Neural cell (in vitro differentiated cells): ENCODE data around the gene ELN. TPM values are rescaled to one million over a fixed set of nuclear protein-coding genes. Genes with fewer than 3 reads are reported as not detected.

Experiments
- H2AFZ ChIP-seq: fragments of 200-600, 300-800 bp; sonication (generic), shearing (Covaris generic); 2 replicates; pipeline ENCODE4 v1.6.0; 2014; ENCODE audit warnings: low read depth, mild to moderate bottlenecking, antibody characterized with exemption, low read length, moderate library complexity
- H3F3A ChIP-seq: fragments of 200-600 bp; shearing (Covaris generic); 2 replicates; pipeline ENCODE4 v1.6.1; 2016; ENCODE audit warnings: mild to moderate bottlenecking, moderate library complexity, mixed read lengths, antibody characterized with exemption, low read length; ENCODE audit not compliant: insufficient read depth, poor library complexity, severe bottlenecking
- H3K27ac ChIP-seq: fragments of 200-600, 300-800 bp; sonication (generic), shearing (Covaris generic); 2 replicates; pipeline ENCODE4 v1.5.1; 2014; ENCODE audit warnings: mild to moderate bottlenecking, low read length, moderate library complexity
- H3K27me3 ChIP-seq: fragments of 300-800, 200-600 bp; sonication (generic), shearing (Covaris generic); 2 replicates; pipeline ENCODE4 v1.6.0; 2014; ENCODE audit warnings: mild to moderate bottlenecking, low read depth, low read length, moderate library complexity; ENCODE audit not compliant: insufficient read depth
- H3K36me3 ChIP-seq: fragments of 300-800, 200-600 bp; sonication (generic), shearing (Covaris generic); 2 replicates; pipeline ENCODE4 v1.5.1; 2014; ENCODE audit warnings: mild to moderate bottlenecking, antibody characterized with exemption, low read length, moderate library complexity; ENCODE audit not compliant: insufficient read depth
- H3K4me2 ChIP-seq: fragments of 300-800, 200-600 bp; sonication (generic), shearing (Covaris generic); 2 replicates; pipeline ENCODE4 v1.6.0; 2014; ENCODE audit warnings: mild to moderate bottlenecking, low read length
- H3K4me3 ChIP-seq: fragments of 300-800, 200-600 bp; sonication (generic), shearing (Covaris generic); 2 replicates; pipeline ENCODE4 v1.5.1; 2014; ENCODE audit warnings: mild to moderate bottlenecking, low read length, moderate library complexity
- H3K79me2 ChIP-seq: fragments of 200-600 bp; shearing (Covaris generic); replicated peaks from 2 replicates; pipeline ENCODE4 v1.6.0; 2014; ENCODE audit warnings: mild to moderate bottlenecking, low read length, moderate library complexity; ENCODE audit not compliant: insufficient read depth
- H3K9ac ChIP-seq: fragments of 300-800, 200-600 bp; sonication (generic), shearing (Covaris generic); 2 replicates; pipeline ENCODE4 v1.6.1; 2016; ENCODE audit warnings: mild to moderate bottlenecking, low read length, mixed read lengths
- H3K9me2 ChIP-seq: fragments of 200-600 bp; shearing (Covaris generic); 2 replicates; pipeline ENCODE4 v1.6.1; 2016; ENCODE audit warnings: mild to moderate bottlenecking, low read length, mixed read lengths; ENCODE audit not compliant: insufficient read depth
- H3K9me3 ChIP-seq: fragments of 200-600, 300-800 bp; sonication (generic), shearing (Covaris generic); 2 replicates; pipeline ENCODE4 v1.6.1; 2016; ENCODE audit warnings: mild to moderate bottlenecking, mixed run types, low read length, moderate library complexity, mixed read lengths
- H4K20me1 ChIP-seq: fragments of 200-600 bp; shearing (Covaris generic); 2 replicates; pipeline ENCODE4 v1.6.1; 2016; ENCODE audit warnings: mild to moderate bottlenecking, mixed run types; ENCODE audit not compliant: insufficient read depth
- CTCF ChIP-seq: fragments of 450-650 bp; IDR thresholded peaks from 2 replicates; pipeline ENCODE4 v1.5.1; 2014; ENCODE audit warnings: antibody characterized with exemption, mild to moderate bottlenecking, moderate library complexity; ENCODE audit not compliant: poor library complexity, severe bottlenecking
- EP300 ChIP-seq: fragments of 450-650 bp; conservative IDR thresholded peaks from 2 replicates; pipeline ENCODE4 v1.6.1; 2014; ENCODE audit warnings: antibody characterized with exemption, mild to moderate bottlenecking, moderate library complexity; ENCODE audit not compliant: poor library complexity, severe bottlenecking
- EZH2 ChIP-seq: fragments of 200-600, 300-800 bp; shearing (Covaris generic), sonication (generic); IDR thresholded peaks from 2 replicates; pipeline ENCODE4 v1.6.1; 2014; ENCODE audit warnings: antibody characterized with exemption, low read length, borderline replicate concordance, mild to moderate bottlenecking; ENCODE audit not compliant: insufficient read depth, poor library complexity, severe bottlenecking
- MXI1 ChIP-seq: fragments of 450-650 bp; conservative IDR thresholded peaks from 2 replicates; pipeline ENCODE4 v1.6.1; 2014; ENCODE audit warnings: antibody characterized with exemption, mild to moderate bottlenecking; ENCODE audit not compliant: poor library complexity, severe bottlenecking
- POLR2AphosphoS5 ChIP-seq: IDR thresholded peaks from 2 replicates; pipeline ENCODE4 v1.6.1; 2012
- RAD21 ChIP-seq: fragments of 450-650 bp; conservative IDR thresholded peaks from 2 replicates; pipeline ENCODE4 v1.6.1; 2014; ENCODE audit warnings: antibody characterized with exemption, mild to moderate bottlenecking, moderate library complexity
- REST ChIP-seq: IDR thresholded peaks from 2 replicates; pipeline ENCODE4 v1.6.1; 2012; ENCODE audit warnings: borderline replicate concordance
- SMC3 ChIP-seq: fragments of 450-650 bp; conservative IDR thresholded peaks from 2 replicates; pipeline ENCODE4 v1.6.1; 2014; ENCODE audit warnings: antibody characterized with exemption, mild to moderate bottlenecking, moderate library complexity; ENCODE audit not compliant: poor library complexity
- TAF1 ChIP-seq: IDR thresholded peaks from 2 replicates; pipeline ENCODE4 v1.6.1; 2012; ENCODE audit warnings: low read depth
- polyA plus RNA-seq: library from polyadenylated mRNA; depleted of rRNA; stranded (reverse); fragments of >200 nt; gene quantifications from 2 replicates; pipeline ENCODE4 v1.2.3, GENCODE V29; 2014

Gene ELN
- polyA plus RNA-seq, 1 donor from 2014 or later = not detected

GRCh38 chr7:74038194-74038961, 10.4 kb downstream of the ELN start:
- Histone ChIP-seq H3K9me2 (no peaks in the 10 kb centered on the region), H3K36me3 (no peaks in the 10 kb centered on the region), H3F3A (no peaks in the 10 kb centered on the region), H2AFZ (no peak overlapping the region), H3K27ac (no peak overlapping the region), H3K27me3 (no peaks in the 10 kb centered on the region), H3K9me3 (no peaks in the 10 kb centered on the region), H4K20me1 (no peaks in the 10 kb centered on the region), H3K9ac (no peak overlapping the region), H3K4me2 (no peak overlapping the region), H3K79me2 (no peaks in the 10 kb centered on the region), H3K4me3 (no peak overlapping the region)
- TF ChIP-seq EP300 = no peak

GRCh38 chr7:74039337-74039736, 11.4 kb downstream of the ELN start:
- H3K9ac ChIP-seq = no peak overlapping the region
- no peak overlapping the region for H3K4me2 ChIP-seq
- no peaks in the 10 kb centered on the region for H3K79me2 ChIP-seq
- H3K9me3 ChIP-seq = no peaks in the 10 kb centered on the region
- TF ChIP-seq TAF1 = no peak
- TF ChIP-seq RAD21 = no peak
- TF ChIP-seq REST = no peak
- TF ChIP-seq EP300 = no peak
- no peak for TF ChIP-seq POLR2AphosphoS5
- no peak for TF ChIP-seq MXI1
- TF ChIP-seq CTCF = no peak
- TF ChIP-seq SMC3 = no peak
- no peak for TF ChIP-seq EZH2
- no peak overlapping the region for H2AFZ ChIP-seq
- H3F3A ChIP-seq = no peaks in the 10 kb centered on the region
- H3K36me3 ChIP-seq = no peaks in the 10 kb centered on the region
- H4K20me1 ChIP-seq = no peaks in the 10 kb centered on the region
- no peak overlapping the region for H3K4me3 ChIP-seq
- no peaks in the 10 kb centered on the region for H3K9me2 ChIP-seq
- H3K27ac ChIP-seq = no peak overlapping the region
- H3K27me3 ChIP-seq = no peaks in the 10 kb centered on the region
